NCI-H128 (cell line): ENCODE results near the gene BAIAP2L1.
"Not testable (repeated sequence)": the region's sequence is repeated elsewhere in the genome, so short reads cannot be mapped to it uniquely, and the experiment has no call there.

Experiments used
- DNase-seq: peaks from one replicate; lab custom pipeline; 2025; ENCODE audit not compliant: unreplicated experiment; lab: John Stamatoyannopoulos, UW

The BAIAP2L1 gene

DNA sequence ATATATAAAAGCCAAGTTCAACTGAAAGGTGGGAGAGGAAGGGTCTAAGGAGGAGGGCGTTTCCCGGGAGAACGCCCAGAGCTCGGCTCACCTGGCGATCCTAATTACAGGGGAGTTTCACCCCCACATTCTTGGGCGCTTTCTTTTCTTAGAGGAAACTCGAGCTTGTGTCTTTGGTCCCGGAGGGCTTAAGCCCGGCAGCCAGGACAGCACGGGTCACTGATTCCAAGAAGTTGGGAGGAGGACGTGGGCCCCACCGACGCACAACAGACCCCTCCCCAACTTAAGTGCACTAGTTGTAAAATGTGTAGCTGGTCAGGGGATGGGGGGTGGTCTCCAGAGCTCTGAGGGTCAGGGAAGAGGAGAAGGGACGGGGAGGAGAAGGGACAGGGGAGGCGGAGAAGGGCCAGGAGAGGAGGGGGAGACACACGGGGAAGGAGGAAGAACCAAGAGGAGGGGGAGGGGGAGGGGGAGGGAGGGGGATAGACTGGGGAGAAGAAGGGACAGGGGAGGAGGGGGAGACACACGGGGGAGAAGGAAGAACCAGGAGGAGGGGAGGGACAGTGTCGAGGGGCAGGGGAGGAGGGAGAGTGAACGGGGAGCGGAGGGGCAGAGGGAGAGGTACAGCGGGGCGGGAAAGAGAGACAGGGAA lies 874 bp downstream of the BAIAP2L1 start:
- no peak for DNase-seq

DNA sequence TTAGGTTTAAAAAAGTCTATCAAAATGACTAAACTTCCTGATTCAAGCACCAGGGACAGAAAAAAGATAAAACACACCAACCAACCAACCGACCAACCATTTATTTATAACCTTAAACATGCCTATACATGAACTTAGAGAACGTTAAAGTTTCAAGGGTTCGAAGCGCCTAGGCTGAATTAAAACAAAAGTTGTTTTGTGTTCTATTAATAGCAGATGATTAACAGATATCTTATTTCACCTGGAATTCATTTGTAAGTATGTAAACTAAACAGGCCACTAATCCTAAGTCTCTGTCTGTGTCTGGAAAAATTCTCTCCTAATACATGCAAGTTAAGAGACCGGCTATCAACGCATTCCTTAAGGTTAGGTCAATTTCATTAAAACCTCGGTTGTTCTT lies 1.4 kb downstream of the BAIAP2L1 start:
- no peak for DNase-seq

DNA sequence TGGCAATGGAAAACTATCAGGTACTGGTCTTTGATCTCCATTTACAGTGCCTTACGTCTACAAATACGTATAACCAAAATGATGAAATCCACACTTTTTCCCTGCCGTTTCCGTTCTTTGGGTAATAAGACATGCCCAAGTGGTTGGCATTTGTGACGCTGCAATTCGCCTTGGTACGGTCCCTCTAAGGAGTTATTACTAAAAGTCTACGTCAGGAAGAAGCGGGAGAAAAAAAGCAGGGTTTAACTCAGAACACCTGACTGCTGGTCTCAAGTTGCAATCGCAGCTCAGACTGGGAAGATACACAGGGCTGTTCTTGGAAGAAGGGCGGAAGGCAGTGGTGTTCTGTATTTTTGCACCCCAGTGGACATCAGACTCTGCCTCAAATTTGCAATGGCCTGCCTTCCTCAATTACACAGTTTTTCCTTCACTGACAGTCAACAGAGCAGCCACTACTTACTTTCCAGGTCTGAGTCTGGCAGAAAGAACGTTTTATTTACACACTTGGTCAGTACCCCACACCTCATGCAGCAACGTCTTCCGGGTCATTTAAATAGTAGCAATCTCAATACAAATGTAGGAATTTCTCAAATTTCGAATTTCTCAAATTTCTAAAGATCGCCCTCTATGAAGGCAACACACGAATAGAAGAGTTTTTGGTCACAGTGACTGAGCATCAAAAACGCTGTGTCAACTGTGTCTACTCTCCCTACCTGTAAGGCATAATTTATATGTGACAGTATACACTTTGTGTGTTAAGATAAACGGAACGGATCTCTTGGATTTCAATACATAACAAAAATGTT lies 2.1 kb downstream of the BAIAP2L1 start:
- DNase-seq = no peak

DNA sequence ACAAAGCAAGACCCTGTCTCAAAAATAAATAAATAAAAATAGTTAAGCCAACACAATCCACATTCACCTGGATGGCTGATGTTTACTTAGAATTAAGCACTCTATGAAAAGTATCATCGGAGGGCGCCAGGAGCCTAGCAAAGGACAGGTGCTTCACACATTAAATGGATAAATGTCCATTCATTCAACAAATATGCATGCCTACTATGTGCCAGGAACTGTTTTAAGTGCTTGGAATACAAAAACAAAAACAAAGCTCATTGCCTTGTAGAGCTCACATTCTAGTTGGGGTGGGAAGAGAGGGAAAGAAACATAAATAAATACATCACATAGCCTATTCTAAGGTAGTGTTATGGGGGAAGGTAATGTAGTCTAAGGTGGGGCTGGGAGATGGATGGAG lies 4.1 kb downstream of the BAIAP2L1 start:
- DNase-seq = no peak

DNA sequence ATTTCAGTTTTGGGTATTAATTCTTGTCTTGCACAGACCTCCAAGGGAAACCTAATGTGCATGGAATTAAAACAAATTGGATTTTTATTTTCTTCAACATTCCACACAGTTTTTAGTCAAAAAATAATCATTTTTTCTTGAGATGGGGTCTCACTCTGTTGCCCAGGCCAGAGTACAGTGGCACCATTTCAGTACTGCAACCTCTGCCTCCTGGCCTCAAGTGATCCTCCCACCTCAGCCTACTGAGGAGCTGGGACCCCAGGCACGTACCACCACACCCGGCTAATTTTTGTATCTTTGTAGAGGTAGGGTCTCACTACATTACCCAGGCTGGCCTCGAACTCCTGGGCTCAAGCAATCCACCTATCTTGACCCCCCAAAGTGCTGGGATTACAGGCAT lies 4.9 kb downstream of the BAIAP2L1 start:
- no peak for DNase-seq

DNA sequence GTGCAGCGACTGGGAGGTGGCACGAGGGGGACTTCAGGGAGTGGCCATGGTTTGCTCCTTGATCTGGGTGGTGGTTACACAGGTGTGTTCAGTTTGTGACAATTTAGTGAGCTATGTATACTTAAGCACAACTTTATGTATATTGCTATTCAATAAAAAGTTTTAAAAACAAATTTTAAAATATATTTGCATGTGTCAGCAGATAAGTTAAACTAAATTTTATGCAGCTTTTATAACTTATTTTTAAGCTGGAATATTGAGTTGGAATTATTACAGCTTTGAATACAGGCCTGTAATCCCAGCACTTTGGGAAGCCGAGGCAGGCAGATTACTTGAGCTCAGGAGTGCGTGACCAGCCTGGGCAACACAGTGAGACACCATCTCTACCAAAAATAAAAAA lies 5.4 kb downstream of the BAIAP2L1 start:
- DNase-seq = no peak

DNA sequence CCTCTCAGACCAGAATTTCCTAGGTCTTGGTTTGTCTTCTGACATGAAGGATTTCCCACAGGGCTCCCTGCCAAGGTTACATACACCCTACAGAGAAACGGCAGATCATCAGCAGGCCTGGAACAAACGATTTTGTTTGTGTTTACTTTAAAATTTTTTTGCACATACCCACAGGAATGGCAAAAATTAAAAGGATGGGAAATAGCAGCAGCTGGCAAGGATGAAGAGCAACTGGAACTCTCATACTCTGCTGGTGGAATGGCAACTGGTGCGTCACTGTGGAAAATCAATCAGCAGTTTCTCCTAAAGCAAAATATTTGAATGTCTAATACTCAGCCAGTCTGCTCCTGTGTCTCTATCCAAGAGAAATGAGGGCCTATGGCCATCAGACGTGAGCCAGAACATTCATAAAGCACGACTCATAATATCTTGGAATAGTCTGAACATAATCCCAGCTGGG lies 6.5 kb downstream of the BAIAP2L1 start:
- DNase-seq = no peak

DNA sequence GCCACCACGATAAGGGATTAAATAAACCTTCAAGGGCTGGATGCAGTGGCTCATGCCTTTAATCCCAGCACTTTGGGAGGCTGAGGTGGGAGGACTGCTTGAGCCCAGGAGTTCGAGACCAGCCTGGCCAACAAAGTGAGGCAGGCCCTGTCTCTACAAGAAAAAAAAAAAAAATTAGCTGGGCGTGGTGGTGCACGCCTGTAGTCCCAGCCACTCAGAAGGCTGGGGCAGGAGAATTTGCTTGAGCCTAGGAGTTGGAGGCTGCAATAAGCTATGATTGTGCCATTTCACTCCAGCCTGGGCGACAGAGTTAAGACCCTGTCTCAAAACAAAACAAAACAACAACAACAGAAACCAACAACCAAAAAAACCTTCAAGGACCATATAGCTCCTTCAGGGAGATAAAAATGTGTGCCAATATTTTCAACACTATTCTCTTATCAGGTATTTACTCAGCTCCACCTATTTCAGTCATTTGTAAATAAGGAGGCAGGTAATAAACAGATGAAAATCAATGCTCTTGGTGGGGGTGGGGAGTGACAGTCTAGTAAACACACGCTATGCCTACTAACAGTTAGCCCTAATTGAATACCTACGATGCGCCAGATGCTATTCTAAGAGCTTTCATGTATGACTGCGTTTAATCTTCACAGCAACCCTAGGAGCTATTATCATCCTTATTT lies 13.2 kb downstream of the BAIAP2L1 start:
- no peak for DNase-seq

DNA sequence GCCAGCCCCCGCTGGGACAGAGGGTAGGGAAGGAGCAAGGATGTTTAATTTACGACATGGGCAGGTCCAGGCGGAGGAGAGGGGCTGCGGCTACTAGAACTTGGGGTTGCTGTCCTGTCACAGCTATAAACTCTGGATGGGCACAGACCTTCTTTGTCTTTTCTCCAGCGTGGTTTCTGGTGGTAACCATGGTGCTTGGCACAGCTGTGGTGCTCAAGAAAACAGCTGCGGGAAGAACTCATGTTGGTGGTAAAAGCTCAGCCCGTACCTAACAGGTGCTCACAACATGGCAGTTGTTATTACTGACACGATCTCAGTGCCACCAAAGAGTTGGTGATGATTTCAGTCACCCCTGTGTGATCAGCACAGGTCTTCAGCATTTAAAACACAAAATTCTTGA lies 13.8 kb downstream of the BAIAP2L1 start:
- no peak for DNase-seq

DNA sequence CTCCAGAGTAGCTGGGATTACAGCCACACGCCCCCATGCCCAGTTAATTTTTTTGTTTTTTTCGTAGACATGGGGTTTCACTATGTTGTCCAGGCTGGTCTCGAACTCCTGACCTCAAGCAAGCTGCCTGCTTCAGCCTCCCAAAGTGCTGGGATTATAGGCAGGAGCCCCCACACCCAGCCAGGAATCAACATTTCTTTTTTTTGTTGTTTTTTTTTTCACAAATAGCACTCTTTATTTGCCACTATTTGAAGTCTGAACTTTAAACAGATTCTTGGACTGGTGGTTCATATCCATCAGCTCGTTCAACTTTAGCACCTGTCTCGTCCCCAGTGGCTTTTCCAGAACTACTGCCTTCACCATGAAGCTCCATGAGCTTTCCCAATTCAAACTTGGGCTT lies 15.4 kb downstream of the BAIAP2L1 start:
- DNase-seq = not testable (repeated sequence)

DNA sequence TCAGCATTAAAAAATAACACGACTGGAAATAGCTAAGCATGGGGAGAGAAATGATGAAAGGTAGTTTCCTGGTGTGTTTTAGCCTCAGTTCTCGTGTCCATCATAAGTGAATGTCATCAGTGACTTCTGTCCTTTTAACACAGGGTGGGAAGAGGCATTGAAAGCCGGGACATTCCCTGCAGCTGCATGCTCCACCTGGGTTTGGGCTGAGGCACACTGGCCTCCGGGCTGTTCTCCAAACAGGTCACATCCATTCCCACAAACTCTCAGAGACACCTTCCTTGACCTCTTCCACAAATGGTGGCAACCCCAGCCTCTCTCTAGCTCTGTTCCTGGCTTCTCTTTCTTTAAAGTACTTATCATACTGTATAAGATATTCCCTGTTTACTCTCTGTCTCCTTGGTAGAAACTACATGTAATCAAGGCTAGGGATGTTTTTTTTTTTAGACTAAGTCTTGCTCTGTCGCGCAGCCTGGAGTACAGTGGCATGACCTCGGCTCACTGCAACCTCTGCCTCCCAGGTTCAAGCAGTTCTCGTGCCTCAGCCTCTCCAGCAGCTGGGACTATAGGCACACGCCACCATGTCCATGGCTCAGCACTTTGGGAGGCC lies 22.6 kb downstream of the BAIAP2L1 start:
- DNase-seq = no peak

DNA sequence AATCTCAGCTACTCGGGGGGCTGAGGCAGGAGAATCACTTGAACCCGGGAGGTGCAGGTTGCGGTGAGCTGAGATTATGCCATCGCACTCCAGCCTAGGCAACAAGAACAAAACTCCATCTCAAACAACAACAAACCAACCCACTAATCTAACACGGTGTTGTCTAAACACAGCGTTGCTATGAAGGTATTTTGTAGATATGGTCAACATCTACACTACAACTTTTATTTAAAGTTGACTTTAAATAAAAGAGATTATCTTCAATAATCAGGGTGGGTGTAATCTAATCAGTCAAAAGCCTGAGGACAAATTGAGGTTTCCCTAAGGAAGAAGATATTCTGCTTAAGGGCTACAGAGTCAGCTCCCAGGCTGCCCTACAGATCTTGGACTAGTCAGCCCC lies 24.2 kb downstream of the BAIAP2L1 start:
- no peak for DNase-seq

DNA sequence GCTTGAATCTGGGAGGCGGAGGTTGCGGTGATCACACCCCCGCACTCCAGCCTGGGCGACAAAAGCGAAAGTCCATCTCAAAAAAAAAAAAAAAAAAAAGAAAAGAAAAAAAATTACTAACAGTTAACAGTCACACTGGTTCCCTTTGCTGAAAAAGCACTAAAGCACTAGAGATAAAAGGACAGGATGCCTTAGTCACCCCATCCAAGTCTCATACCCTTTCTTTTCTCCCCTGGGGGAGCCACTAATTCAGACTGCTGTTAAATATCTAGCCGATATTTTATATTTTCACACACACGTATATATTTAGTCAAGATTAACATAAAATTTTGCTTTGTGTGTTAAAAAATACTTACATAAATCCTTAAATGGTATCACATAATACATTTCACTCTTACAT lies 25.2 kb downstream of the BAIAP2L1 start:
- DNase-seq = no peak

DNA sequence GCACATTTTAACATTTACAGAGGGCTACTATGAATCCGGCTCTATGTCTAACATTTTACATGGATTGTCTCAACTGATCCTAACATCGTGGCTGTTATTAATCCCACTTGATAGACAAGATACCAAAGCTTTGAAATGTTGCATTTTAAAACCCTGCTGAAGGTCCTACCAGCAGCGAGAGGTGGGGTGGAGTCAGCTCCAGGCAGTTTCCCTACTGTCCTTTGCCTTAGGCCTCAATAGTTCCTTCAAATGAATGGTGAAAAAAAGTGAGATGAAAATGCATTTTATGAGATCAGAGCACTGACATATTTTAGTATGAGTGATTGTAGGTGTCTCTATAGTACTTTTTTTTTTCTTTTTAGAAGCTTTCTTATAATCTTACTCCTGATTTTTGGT lies 26.6 kb downstream of the BAIAP2L1 start:
- no peak for DNase-seq

DNA sequence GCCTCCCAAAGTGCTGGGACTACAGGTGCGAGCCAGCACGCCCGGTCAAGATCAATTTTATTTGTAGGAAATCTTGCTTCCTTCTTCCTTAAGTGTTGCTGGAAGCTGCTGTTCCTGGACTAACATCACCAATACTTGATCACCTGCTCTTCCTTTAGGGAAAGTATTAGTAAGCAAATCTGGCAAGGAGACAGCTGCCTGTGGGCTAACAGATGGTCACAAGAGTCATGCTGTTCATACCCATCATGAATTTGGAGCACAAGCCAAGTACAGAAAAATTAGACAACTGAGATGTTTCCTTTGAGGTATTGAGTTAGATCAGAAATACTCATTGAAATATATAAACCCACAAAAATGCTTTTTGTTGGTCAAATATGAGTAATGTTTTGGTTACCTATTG lies 27.9 kb downstream of the BAIAP2L1 start:
- no peak for DNase-seq

DNA sequence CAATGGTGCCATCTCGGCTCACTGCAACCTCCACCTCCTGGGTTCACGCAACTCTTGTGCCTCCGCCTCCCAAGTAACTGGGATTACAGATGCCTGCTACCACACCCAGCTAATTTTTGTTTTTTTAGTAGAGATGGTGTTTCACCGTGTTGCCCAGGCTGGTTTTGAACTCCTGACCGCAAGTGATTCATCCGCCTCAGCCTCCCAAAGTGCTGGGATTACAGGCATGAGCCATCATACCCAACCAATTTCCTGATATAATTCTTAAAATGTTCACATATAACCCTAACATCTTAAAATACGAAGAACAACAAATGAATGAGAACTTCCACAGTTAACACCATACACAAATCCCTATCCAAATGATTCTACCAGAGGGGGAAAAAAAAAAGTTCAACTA lies 31.2 kb downstream of the BAIAP2L1 start:
- DNase-seq = no peak

DNA sequence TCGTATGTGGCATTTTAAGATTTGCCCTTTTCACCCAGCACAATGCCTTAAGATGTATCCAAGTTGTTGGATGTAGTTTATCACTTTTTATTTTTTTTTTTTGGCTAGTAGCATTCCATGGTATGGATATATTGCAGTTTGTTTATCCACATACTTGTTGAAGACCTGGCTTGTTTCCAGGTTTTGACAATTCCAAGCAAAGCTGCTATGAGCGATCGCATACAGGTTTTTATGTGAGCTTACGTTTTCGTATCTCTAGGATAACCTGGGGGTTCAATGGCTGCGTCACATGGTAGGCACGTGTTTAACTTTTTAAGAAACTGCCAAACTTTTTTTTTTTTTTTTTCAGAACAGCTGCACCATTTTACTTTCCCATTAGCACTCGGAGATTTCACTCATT lies 32.2 kb downstream of the BAIAP2L1 start:
- DNase-seq = no peak

DNA sequence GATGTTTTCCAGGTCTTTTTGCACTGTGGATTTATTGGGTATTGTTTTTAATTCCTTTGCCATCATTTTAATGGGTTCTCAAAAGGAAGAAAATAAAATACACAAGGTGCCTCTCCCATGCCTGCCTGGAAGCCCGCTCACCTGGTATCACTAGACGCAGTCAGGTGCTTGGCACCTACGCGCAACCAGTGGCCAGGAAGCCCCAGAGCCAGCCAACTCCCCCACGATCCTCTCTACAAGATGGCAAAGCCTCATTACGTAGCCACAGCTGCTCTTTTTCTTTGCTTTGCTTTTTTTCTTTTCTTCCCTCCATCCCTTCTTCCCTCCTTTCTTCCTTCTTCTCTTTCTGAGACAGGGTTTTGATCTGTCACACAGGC lies 34.3 kb downstream of the BAIAP2L1 start:
- no peak for DNase-seq

DNA sequence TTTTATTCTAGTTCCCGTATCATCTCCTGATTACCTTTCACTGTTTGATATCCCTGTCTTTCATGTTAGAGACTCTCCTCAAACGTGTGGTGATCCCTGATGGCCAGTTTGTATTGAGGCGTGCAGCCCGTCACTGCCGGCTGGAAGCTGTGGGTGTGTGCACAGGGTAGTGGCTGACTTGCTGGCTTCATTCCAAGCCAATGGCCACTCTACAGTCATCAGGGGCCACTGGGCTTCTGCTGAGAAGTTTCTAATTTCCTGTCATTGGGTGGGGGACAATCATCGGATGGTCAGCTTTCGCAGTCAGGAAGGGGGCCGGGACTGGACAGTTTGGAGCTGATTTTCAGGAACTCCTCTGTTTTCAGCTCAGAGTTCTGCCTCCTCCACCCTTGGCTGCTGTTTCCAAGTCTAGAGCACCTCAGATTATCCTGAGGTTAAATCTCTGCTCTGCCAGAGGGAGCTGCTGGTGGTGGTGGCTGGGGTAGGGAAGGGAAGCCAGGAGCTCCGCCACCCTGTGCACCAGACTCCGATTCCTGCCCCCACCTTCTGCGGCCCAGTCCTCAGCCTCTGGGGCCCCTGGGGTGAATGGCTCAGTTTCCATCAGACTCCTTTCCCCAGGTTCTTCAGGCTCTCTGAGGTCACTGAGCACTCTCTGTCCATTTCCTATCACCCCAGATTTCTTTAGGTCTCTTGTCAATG lies 34.9 kb downstream of the BAIAP2L1 start:
- DNase-seq = no peak

DNA sequence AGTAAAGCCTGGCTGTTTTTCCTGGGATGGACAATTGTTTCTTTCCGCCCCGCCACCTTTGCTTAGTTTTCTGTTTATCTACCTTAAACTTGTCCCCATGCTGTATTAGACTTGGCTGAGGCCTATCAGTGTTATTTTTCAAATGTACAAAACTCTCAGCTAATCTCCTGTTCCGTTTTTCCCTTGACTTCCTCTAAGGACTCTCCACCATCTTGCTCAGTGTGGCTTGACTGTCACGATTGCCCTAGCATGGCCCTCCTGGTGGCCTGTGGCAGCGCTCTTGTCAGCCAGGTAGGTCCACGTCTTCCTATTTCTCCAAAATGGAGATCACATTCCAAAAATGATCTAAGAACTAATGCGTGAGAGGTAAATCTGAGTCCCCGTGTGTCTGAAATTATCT lies 36.7 kb downstream of the BAIAP2L1 start:
- no peak for DNase-seq

DNA sequence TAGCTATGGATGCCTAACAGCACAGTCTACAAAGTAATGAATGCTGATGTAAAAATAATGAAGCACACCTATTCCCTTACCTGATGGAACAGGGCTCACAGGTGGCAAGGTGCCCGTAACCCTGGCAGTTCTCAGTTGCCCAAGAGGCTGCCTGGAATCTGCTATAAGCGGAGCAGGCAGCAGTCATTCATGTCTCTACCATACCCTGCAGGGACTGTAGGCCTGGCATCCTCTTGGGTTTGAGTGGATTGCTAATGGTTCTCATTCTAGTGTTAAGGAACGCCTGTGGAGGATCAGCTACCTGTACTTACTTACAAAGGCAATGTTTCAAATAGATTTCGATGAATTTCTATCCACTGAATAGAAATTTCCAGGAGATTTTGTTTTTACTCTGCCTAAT lies 38.4 kb downstream of the BAIAP2L1 start:
- DNase-seq = no peak
